Progenitor cell of endocrine pancreas (in vitro differentiated cells): ENCODE results near the gene SPPL2C. TPM values are rescaled to one million over a fixed set of nuclear protein-coding genes. Genes with fewer than 3 reads are reported as not detected.

Experiments used
- DNase-seq: peaks from one replicate; pipeline ENCODE4 v3.0.0; 2021; ENCODE audit warnings: low spot score; ENCODE audit not compliant: unreplicated experiment
- H3K27ac Mint-ChIP-seq: 2 replicates; pipeline ENCODE4 v1.8.0; 2021; ENCODE audit warnings: mild to moderate bottlenecking, moderate library complexity, mixed read lengths
- H3K27me3 Mint-ChIP-seq: 2 replicates; pipeline ENCODE4 v1.8.0; 2021; ENCODE audit warnings: mixed read lengths
- H3K36me3 Mint-ChIP-seq: 2 replicates; pipeline ENCODE4 v1.8.0; 2022; ENCODE audit warnings: mixed read lengths; ENCODE audit not compliant: insufficient read depth
- H3K4me1 Mint-ChIP-seq: 2 replicates; pipeline ENCODE4 v1.8.0; 2021; ENCODE audit warnings: low read depth, mixed read lengths
- H3K4me3 Mint-ChIP-seq: 2 replicates; pipeline ENCODE4 v1.8.0; 2021; ENCODE audit warnings: low read depth, mild to moderate bottlenecking, moderate library complexity, mixed read lengths
- H3K9me3 Mint-ChIP-seq: 2 replicates; pipeline ENCODE4 v1.8.0; 2021; ENCODE audit warnings: low read depth, mixed read lengths
- total RNA-seq: library from RNA; stranded (reverse); gene quantifications from 2 replicates; pipeline ENCODE4 v1.2.1, GENCODE V29; 2021
- TF ChIP-seq, protein P1 (sequence below): fragments of 200-600 bp; sonication (generic); IDR thresholded peaks from one replicate; pipeline ENCODE4 v1.5.0; 2021; ENCODE audit warnings: antibody characterized with exemption, mild to moderate bottlenecking; ENCODE audit not compliant: unreplicated experiment

Gene SPPL2C
- total RNA-seq, 1 donor from 2014 or later = not detected

DNA sequence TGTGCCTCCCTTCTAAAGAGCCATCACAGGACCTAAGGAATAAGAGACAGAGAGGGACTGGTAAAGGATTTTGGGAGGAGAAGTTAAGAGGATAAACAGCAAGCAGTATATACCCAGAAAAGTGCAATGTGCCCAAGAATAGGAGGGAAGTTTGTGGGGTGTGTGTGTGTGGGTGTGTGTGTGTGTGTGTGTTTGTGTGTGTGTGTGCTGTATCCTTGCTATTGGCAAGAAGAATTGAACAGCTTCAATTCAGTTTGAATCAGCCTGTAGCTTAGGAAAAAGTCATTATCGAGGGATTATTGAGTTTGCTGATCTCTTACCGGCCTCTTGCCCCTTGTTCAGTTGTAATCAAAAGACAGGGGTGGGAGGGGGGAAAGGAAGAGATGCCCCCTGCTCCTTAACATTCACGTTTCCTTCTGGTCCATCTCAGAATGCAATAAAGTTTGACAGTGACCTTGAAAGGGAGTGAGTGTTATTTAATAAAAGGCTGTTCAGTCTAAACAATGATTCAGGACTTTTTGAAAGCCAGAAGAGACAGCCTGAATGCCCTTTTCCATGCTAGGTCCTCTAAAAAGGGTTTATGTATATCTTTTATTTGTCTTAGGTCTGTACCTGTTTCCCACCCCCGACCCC lies 25.8 kb downstream of the SPPL2C start:
- Mint-ChIP-seq H3K4me3 (no peak overlapping the region), H3K27ac (no peak overlapping the region), H3K36me3 (no peaks in the 10 kb centered on the region), H3K27me3 (peaks cover 19% of the 10 kb centered on the region), H3K9me3 (no peaks in the 10 kb centered on the region), H3K4me1 (peaks cover 3% of the 10 kb centered on the region)
- no peak for DNase-seq
- TF ChIP-seq, protein P1, sequence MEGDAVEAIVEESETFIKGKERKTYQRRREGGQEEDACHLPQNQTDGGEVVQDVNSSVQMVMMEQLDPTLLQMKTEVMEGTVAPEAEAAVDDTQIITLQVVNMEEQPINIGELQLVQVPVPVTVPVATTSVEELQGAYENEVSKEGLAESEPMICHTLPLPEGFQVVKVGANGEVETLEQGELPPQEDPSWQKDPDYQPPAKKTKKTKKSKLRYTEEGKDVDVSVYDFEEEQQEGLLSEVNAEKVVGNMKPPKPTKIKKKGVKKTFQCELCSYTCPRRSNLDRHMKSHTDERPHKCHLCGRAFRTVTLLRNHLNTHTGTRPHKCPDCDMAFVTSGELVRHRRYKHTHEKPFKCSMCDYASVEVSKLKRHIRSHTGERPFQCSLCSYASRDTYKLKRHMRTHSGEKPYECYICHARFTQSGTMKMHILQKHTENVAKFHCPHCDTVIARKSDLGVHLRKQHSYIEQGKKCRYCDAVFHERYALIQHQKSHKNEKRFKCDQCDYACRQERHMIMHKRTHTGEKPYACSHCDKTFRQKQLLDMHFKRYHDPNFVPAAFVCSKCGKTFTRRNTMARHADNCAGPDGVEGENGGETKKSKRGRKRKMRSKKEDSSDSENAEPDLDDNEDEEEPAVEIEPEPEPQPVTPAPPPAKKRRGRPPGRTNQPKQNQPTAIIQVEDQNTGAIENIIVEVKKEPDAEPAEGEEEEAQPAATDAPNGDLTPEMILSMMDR = no peak

DNA sequence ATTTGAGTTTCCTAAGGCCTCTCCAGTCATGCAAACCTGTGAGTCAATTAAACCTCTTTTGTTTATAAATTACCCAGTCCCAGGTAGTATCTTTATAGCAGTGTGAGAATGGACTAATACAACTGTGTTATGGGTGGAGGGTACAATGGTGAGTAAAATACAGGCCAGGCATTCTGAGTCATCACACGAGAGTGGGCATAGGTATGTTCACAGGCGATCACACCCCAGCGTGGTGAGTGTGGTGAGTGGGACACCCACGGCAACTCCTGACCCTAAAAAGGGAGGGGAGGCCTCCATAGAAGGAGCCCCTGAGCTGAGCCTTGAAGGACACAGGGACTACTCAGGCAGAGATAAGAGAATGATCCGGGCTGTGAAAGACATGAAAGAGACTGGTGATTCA lies 27.0 kb downstream of the SPPL2C start:
- Mint-ChIP-seq H3K27ac (no peak overlapping the region), H3K9me3 (no peaks in the 10 kb centered on the region), H3K4me1 (no peaks in the 10 kb centered on the region), H3K36me3 (no peaks in the 10 kb centered on the region), H3K27me3 (peaks cover 27% of the 10 kb centered on the region), H3K4me3 (no peak overlapping the region)
- DNase-seq = no peak
- TF ChIP-seq, protein P1 = no peak

DNA sequence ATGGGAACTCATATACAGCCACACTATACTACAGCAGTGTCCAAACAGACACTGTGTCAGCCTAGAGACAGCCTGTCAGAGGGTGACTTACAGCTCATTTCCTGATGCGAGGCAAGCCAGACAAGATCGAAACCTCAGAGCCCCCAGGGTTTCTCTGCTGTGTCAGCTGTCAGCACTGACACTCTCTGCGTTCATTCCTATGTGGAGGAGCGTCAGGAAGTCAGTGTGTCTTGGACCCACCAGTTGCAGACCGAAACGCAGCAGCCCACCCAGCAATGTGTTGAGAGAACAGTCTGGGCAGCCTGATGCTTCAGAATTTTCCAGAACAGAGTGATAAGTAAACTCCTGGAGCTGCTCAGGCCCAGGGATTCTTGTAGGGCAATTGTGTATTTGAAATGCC lies 29.0 kb downstream of the SPPL2C start:
- Mint-ChIP-seq H3K36me3 (no peaks in the 10 kb centered on the region), H3K27ac (no peak overlapping the region), H3K4me3 (no peak overlapping the region), H3K9me3 (no peaks in the 10 kb centered on the region), H3K4me1 (no peaks in the 10 kb centered on the region), H3K27me3 (peaks cover 28% of the 10 kb centered on the region)
- no peak for DNase-seq
- TF ChIP-seq, protein P1 = no peak

DNA sequence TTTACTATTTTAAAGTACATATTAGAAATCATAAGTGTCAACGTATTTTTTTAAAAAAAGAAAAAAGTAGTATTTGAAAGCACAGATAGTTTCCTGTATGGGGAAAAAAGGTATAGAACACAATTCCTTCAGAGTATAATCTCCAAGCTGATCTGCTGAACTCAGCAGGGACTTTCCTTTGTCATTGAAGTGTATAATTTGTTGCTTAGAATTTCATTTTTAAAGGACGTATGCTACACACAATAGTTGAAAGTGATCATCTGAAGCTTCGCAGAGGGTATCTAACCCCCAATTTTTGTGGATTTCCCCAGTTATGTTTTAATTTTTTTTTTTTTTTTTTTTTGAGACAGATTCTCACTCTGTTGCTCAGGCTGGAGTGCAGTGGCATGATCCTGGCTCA lies 29.5 kb downstream of the SPPL2C start:
- Mint-ChIP-seq H3K36me3 (no peaks in the 10 kb centered on the region), H3K27me3 (peaks cover 28% of the 10 kb centered on the region), H3K9me3 (no peaks in the 10 kb centered on the region), H3K4me3 (no peak overlapping the region), H3K4me1 (no peaks in the 10 kb centered on the region), H3K27ac (no peak overlapping the region)
- TF ChIP-seq, protein P1 = no peak
- no peak for DNase-seq

DNA sequence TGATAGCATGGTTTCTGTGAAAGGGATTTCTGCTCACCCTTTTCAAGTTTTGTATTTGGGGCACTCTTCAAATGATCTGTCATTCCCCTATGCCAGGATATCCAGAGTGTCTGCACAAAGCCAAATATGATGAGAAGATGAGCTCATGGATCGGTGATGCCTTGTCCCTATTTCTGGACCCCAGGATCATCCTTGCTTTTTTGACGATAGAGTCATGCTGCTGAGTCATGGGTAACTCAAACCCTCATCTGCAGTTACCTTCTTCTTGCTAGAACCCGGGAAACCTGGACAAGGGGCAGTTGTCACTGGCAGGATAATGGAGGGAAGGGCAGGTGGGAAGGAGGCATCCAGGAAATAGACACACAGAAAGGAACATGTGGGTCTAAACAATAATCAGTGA lies 31.9 kb downstream of the SPPL2C start:
- TF ChIP-seq, protein P1 = no peak
- Mint-ChIP-seq H3K27ac (no peak overlapping the region), H3K9me3 (no peaks in the 10 kb centered on the region), H3K4me1 (no peaks in the 10 kb centered on the region), H3K4me3 (no peak overlapping the region), H3K27me3 (peaks cover 27% of the 10 kb centered on the region), H3K36me3 (no peaks in the 10 kb centered on the region)
- DNase-seq = no peak
